Measurements from ENCODE around the gene TTC36. TPM values are rescaled to one million over a fixed set of nuclear protein-coding genes. Genes with fewer than 3 reads are reported as not detected.

The TTC36 gene
- total RNA-seq, 1 donor from 2014 or later: 0.78 TPM

- no peaks in the 10 kb centered on the region for H3K9me3 Mint-ChIP-seq
- H3K4me3 Mint-ChIP-seq (ENCODE audit: low read depth): no peak overlapping the region
- intact Hi-C loops (cut with micrococcal nuclease): no loop called here
- no peaks in the 10 kb centered on the region for H3K27me3 Mint-ChIP-seq (ENCODE audit: low read depth)
- peaks cover 6% of the 10 kb centered on the region for H3K4me1 Mint-ChIP-seq (ENCODE audit: low read depth)
- no peak for DNase-seq (ENCODE audit: low spot score)
- H3K27ac Mint-ChIP-seq: no peak overlapping the region
- H3K36me3 Mint-ChIP-seq (ENCODE audit: low read depth): peaks cover 37% of the 10 kb centered on the region
These were observed 2.9 kb upstream of the TTC36 start for GRCh38 chr11:118524356-118524755.

DNA sequence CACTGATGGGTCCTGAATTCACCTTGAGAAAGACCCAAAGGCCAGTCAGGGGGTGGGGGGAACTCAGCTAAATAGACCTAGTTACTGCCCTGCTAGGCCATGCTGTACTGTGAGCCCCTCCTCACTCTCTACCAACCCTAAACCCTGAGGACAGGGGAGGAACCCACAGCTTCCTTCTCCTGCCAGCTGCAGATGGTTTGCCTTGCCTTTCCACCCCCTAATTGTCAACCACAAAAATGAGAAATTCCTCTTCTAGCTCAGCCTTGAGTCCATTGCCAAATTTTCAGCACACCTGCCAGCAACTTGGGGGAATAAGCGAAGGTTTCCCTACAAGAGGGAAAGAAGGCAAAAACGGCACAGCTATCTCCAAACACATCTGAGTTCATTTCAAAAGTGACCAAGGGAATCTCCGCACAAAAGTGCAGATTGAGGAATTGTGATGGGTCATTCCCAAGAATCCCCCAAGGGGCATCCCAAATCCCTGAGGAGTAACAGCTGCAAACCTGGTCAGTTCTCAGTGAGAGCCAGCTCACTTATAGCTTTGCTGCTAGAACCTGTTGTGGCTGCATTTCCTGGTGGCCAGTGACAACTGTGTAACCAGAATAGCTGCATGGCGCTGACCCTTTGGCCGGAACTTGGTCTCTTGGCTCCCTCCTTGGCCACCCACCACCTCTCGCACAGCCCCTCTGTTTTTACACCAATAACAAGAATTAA is 2.4 kb upstream of the TTC36 start:
- no peaks in the 10 kb centered on the region for H3K27me3 Mint-ChIP-seq (ENCODE audit: low read depth)
- peaks cover 32% of the 10 kb centered on the region for H3K36me3 Mint-ChIP-seq (ENCODE audit: low read depth)
- no peak overlapping the region for H3K4me3 Mint-ChIP-seq (ENCODE audit: low read depth)
- H3K27ac Mint-ChIP-seq: no peak overlapping the region
- DNase-seq (ENCODE audit: low spot score): no peak
- H3K4me1 Mint-ChIP-seq (ENCODE audit: low read depth): peaks cover 10% of the 10 kb centered on the region
- no peaks in the 10 kb centered on the region for H3K9me3 Mint-ChIP-seq
- intact Hi-C loops (cut with micrococcal nuclease): no loop called here

DNA sequence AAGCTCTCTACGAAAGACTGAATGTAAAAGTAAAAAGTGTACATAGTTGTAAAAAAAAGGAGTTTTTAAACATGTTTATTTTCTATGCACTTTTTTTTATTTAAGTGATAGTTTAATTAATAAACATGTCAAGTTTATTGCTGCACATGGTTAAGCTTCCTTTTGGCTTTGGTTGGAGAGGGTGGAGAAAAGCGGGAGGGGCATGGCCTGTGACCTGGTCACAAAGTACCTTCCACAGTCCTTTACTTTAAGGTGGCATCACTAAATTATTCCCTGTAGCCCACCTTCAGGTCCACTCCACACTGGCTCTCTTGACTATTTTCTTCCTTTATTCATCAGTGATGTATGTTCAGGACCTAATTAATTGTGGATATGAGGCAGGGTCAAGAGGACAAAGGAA is 586 bp upstream of the TTC36 start:
- intact Hi-C loops (cut with micrococcal nuclease): no loop called here
- peaks cover 18% of the 10 kb centered on the region for H3K4me1 Mint-ChIP-seq (ENCODE audit: low read depth)
- no peak overlapping the region for H3K27ac Mint-ChIP-seq
- H3K27me3 Mint-ChIP-seq (ENCODE audit: low read depth): no peaks in the 10 kb centered on the region
- no peaks in the 10 kb centered on the region for H3K9me3 Mint-ChIP-seq
- H3K36me3 Mint-ChIP-seq (ENCODE audit: low read depth): peaks cover 20% of the 10 kb centered on the region
- H3K4me3 Mint-ChIP-seq (ENCODE audit: low read depth): no peak overlapping the region
- DNase-seq (ENCODE audit: low spot score): no peak

DNA sequence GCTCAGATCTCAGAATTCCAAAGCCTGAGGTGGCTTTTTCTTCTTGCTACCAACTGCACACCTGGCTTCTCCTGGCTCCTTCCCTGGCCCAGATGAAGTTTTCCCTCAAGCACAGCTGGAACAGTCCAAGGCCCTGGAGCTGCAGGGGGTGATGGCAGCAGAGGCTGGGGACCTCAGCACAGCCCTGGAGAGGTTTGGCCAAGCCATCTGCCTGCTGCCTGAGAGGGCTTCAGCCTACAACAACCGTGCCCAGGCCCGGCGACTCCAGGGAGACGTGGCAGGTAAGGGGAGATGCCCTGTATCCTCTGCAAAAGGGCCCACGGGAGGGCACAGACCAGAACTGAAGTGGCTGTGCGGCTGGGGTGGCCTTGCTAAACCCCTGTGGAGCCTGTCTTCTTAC is 1.2 kb downstream of the TTC36 start:
- Mint-ChIP-seq H3K4me3 (ENCODE audit: low read depth) (no peak overlapping the region), H3K27me3 (ENCODE audit: low read depth) (no peaks in the 10 kb centered on the region), H3K9me3 (no peaks in the 10 kb centered on the region), H3K4me1 (ENCODE audit: low read depth) (peaks cover 19% of the 10 kb centered on the region), H3K27ac (no peak overlapping the region), H3K36me3 (ENCODE audit: low read depth) (peaks cover 7% of the 10 kb centered on the region)
- no peak for DNase-seq (ENCODE audit: low spot score)
- intact Hi-C loops (cut with micrococcal nuclease): no loop called here

DNA sequence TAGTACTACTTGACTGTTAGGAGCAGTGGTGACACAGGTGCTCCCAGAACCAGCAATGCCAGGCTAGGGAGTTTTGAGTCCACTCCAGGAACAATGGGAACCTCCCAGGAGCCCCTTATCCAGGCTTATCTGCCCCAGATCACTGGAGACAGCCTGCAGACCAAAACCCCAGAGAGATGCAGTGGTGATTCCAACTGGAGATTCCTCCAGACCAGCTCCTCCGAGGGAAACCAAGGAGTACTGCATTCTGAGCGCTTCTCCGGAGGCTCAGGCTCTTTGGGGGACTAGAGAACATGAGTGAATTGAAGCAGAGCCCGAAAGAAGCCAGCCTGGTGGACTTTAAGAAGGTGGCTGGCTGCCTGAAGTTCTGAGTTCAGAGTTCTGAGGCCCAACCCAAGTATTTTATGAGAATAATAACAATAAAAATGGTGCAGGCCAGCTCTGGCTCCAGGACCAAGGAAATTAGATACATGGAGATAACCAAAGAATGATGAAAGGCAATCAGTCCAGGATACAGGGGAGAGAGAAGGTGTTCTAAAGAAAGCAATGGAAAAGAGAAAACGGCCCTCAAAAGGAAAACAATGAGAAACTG is 2.4 kb downstream of the TTC36 start:
- no peak for DNase-seq (ENCODE audit: low spot score)
- H3K27ac Mint-ChIP-seq: no peak overlapping the region
- H3K4me3 Mint-ChIP-seq (ENCODE audit: low read depth): peak overlapping the region; percentile 82
- intact Hi-C loops (cut with micrococcal nuclease): loop anchor here (2.0 kb wide), 1 partner anchor 37 kb away; no protein-coding TSS in a partner anchor
- H3K4me1 Mint-ChIP-seq (ENCODE audit: low read depth): peaks cover 19% of the 10 kb centered on the region
- peaks cover 3% of the 10 kb centered on the region for H3K36me3 Mint-ChIP-seq (ENCODE audit: low read depth)
- no peaks in the 10 kb centered on the region for H3K27me3 Mint-ChIP-seq (ENCODE audit: low read depth)
- no peaks in the 10 kb centered on the region for H3K9me3 Mint-ChIP-seq

GRCh38 chr11:118530180-118530682 is 3.0 kb downstream of the TTC36 start:
- intact Hi-C loops (cut with micrococcal nuclease): loop anchor here (2.0 kb wide), 1 partner anchor 37 kb away; no protein-coding TSS in a partner anchor
- H3K36me3 Mint-ChIP-seq (ENCODE audit: low read depth): no peaks in the 10 kb centered on the region
- peak overlapping the region; percentile 22 for H3K27ac Mint-ChIP-seq
- peak overlapping the region; percentile 82 for H3K4me3 Mint-ChIP-seq (ENCODE audit: low read depth)
- H3K4me1 Mint-ChIP-seq (ENCODE audit: low read depth): peaks cover 18% of the 10 kb centered on the region
- no peaks in the 10 kb centered on the region for H3K27me3 Mint-ChIP-seq (ENCODE audit: low read depth)
- no peak for DNase-seq (ENCODE audit: low spot score)
- H3K9me3 Mint-ChIP-seq: no peaks in the 10 kb centered on the region

- H3K27me3 Mint-ChIP-seq (ENCODE audit: low read depth): no peaks in the 10 kb centered on the region
- H3K9me3 Mint-ChIP-seq: no peaks in the 10 kb centered on the region
- H3K36me3 Mint-ChIP-seq (ENCODE audit: low read depth): no peaks in the 10 kb centered on the region
- peak; percentile 61 for DNase-seq (ENCODE audit: low spot score)
- peak within 1 kb of the TSS; percentile 87 for H3K4me3 Mint-ChIP-seq (ENCODE audit: low read depth)
- peak within 1 kb of the TSS; percentile 69 for H3K27ac Mint-ChIP-seq
- H3K4me1 Mint-ChIP-seq (ENCODE audit: low read depth): peaks cover 18% of the 10 kb centered on the region
- intact Hi-C loops (cut with micrococcal nuclease): loop anchor here (2.0 kb wide), 1 partner anchor 36 kb away; no protein-coding TSS in a partner anchor
These were observed 3.7 kb downstream of the TTC36 start, which contains the start of gene TMEM25 for GRCh38 chr11:118530683-118531596. TSS of gene TMEM25 (plus strand) at chr11:118531192. CDS start at chr11:118531802, 610 bp downstream.

DNA sequence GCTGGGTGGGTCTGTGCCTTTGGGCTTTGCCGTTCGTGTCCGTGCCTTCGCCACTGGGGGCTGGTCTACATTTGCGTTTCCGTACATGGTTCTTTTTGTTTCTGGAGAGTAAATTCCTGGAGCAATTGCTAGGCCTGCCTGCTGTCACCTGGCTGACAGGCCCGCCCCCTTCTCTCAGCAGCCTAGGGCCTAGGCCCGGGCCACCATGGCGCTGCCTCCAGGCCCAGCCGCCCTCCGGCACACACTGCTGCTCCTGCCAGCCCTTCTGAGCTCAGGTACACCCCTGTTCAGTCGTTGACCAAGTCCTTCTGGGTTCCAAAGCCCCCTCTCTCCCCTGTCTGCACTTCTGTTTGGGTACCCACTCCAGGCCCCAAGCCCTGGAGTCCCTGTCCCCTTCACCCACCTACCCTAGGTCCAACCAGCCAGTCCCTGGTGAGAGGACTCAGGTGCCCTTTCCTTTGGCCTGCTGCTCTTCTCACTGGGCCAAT is 4.4 kb downstream of the TTC36 start:
- H3K27me3 Mint-ChIP-seq (ENCODE audit: low read depth): no peaks in the 10 kb centered on the region
- intact Hi-C loops (cut with micrococcal nuclease): loop anchor here (2.0 kb wide), 1 partner anchor 35 kb away; no protein-coding TSS in a partner anchor

GRCh38 chr11:118532091-118532490 is 4.8 kb downstream of the TTC36 start:
- H3K9me3 Mint-ChIP-seq: no peaks in the 10 kb centered on the region
- DNase-seq (ENCODE audit: low spot score): no peak

More for the DNA sequence above, 4.4 kb downstream of the TTC36 start:
- peak overlapping the region; percentile 69 for H3K27ac Mint-ChIP-seq
- DNase-seq (ENCODE audit: low spot score): no peak
- H3K9me3 Mint-ChIP-seq: no peaks in the 10 kb centered on the region
- peak overlapping the region; percentile 87 for H3K4me3 Mint-ChIP-seq (ENCODE audit: low read depth)
- no peaks in the 10 kb centered on the region for H3K36me3 Mint-ChIP-seq (ENCODE audit: low read depth)
- H3K4me1 Mint-ChIP-seq (ENCODE audit: low read depth): peaks cover 18% of the 10 kb centered on the region

DNA sequence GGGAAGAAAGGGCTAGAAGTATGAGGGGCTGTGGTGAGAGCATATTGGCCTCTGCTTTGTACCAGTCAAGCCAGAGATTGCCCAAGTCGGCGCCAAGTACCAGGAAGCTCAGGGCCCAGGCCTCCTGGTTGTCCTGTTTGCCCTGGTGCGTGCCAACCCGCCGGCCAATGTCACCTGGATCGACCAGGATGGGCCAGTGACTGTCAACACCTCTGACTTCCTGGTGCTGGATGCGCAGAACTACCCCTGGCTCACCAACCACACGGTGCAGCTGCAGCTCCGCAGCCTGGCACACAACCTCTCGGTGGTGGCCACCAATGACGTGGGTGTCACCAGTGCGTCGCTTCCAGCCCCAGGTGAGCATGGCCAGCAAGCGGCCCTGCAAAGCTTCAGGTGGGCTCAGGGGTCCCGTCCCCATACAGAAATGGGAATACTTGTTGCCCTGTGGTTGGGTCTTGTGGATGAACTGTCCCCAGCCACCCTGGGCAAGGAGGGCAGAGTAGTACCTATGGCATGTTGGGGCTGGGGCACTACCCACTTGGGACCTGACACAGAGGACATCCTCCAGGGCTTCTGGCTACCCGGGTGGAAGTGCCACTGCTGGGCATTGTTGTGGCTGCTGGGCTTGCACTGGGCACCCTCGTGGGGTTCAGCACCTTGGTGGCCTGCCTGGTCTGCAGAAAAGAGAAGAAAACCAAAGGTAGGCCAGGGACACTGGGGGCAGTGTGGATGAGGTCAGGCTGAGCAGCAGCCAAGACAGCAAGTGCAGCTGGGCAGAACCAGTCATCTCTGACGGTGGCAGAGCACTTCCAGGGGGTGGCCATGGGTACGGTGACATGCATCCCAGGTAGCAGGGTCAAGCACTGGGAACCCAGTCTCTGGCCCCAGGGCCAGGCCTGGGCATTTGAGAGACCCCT is 5.8 kb downstream of the TTC36 start:
- DNase-seq (ENCODE audit: low spot score): no peak
- Mint-ChIP-seq H3K4me3 (ENCODE audit: low read depth) (no peak overlapping the region), H3K27ac (no peak overlapping the region), H3K4me1 (ENCODE audit: low read depth) (peaks cover 18% of the 10 kb centered on the region), H3K27me3 (ENCODE audit: low read depth) (no peaks in the 10 kb centered on the region), H3K9me3 (no peaks in the 10 kb centered on the region), H3K36me3 (ENCODE audit: low read depth) (no peaks in the 10 kb centered on the region)
- intact Hi-C loops (cut with micrococcal nuclease): no loop called here

More at GRCh38 chr11:118532091-118532490, 4.8 kb downstream of the TTC36 start:
- Mint-ChIP-seq H3K4me1 (ENCODE audit: low read depth) (peaks cover 18% of the 10 kb centered on the region), H3K36me3 (ENCODE audit: low read depth) (no peaks in the 10 kb centered on the region), H3K27me3 (ENCODE audit: low read depth) (no peaks in the 10 kb centered on the region), H3K27ac (peak overlapping the region; percentile 69), H3K4me3 (ENCODE audit: low read depth) (peak overlapping the region; percentile 87)
- intact Hi-C loops (cut with micrococcal nuclease): no loop called here

- intact Hi-C loops (cut with micrococcal nuclease): no loop called here
- no peak overlapping the region for H3K27ac Mint-ChIP-seq
- no peak overlapping the region for H3K4me3 Mint-ChIP-seq (ENCODE audit: low read depth)
These were observed 6.8 kb downstream of the TTC36 start for GRCh38 chr11:118533769-118534729.

More at GRCh38 chr11:118533769-118534729, 6.8 kb downstream of the TTC36 start:
- Mint-ChIP-seq H3K9me3 (no peaks in the 10 kb centered on the region), H3K27me3 (ENCODE audit: low read depth) (no peaks in the 10 kb centered on the region), H3K36me3 (ENCODE audit: low read depth) (no peaks in the 10 kb centered on the region), H3K4me1 (ENCODE audit: low read depth) (peaks cover 16% of the 10 kb centered on the region)
- no peak for DNase-seq (ENCODE audit: low spot score)
